SK-N-SH (cell line): ENCODE measurements around the gene SYNJ2BP. TPM values are rescaled to one million over a fixed set of nuclear protein-coding genes. Genes with fewer than 3 reads are reported as not detected.

Experiments
- CTCF ChIA-PET: fragments of 300-600, 350-600 bp; formaldehyde crosslinking; extraction: SDS; loops from one replicate; lab custom pipeline; 2021; lab: Yijun Ruan, JAX
- POLR2A ChIA-PET: fragments of 350-600 bp; sonication (Branson Sonifier 250); formaldehyde crosslinking; extraction: SDS; loops from one replicate; lab custom pipeline; 2020; ENCODE audit warnings: antibody characterized with exemption, inconsistent platforms; lab: Yijun Ruan, JAX
- DNase-seq: peaks from one replicate; pipeline ENCODE4 v3.0.0; 2012
- H2AFZ ChIP-seq: fragments of 200-600 bp; sonication (generic); 2 replicates; pipeline ENCODE4 v1.8.1; 2016; ENCODE audit warnings: antibody characterized with exemption, mild to moderate bottlenecking, low read depth
- H3F3A ChIP-seq: fragments of 200-600 bp; sonication (generic); replicated peaks from 2 replicates; pipeline ENCODE3; 2016; ENCODE audit warnings: antibody characterized with exemption, mild to moderate bottlenecking; ENCODE audit not compliant: insufficient read depth
- H3K27ac ChIP-seq, 2 experiments: fragments of 200-500 bp in 1 of 2; fragments of 200-600 bp in 1 of 2; sonication (Bioruptor generic) in 1 of 2; sonication (generic), shearing (Covaris generic) in 1 of 2; 2 replicates each; pipeline versions ENCODE4 v1.5.1 to v1.6.1; 2014 to 2016; ENCODE audit warnings: low read depth in 2 of 2, inconsistent platforms in 1 of 2, low read length in 1 of 2, mild to moderate bottlenecking in 1 of 2, mixed read lengths in 1 of 2
- H3K27me3 ChIP-seq: fragments of 200-600 bp; sonication (generic), shearing (Covaris generic); 2 replicates; pipeline ENCODE4 v1.6.1; 2016; ENCODE audit warnings: mixed run types; ENCODE audit not compliant: insufficient read depth
- H3K36me3 ChIP-seq, 2 experiments: fragments of 200-500 bp in 1 of 2; fragments of 200-600 bp in 1 of 2; sonication (Bioruptor generic) in 1 of 2; sonication (generic) in 1 of 2; replicated peaks in 1 of 2; 2 replicates each; pipeline versions ENCODE3 to v1.5.1; 2014 to 2016; ENCODE audit warnings: low read length in 1 of 2, mild to moderate bottlenecking in 1 of 2; ENCODE audit not compliant: insufficient read depth in 2 of 2, control insufficient read depth in 1 of 2
- H3K4me1 ChIP-seq, 2 experiments: fragments of 200-500 bp in 1 of 2; fragments of 200-600 bp in 1 of 2; sonication (Bioruptor generic) in 1 of 2; sonication (generic), shearing (Covaris generic) in 1 of 2; 2 replicates each; pipeline versions ENCODE4 v1.5.1 to v1.6.1; 2014 to 2016; ENCODE audit warnings: low read depth in 1 of 2, low read length in 1 of 2, mixed run types in 1 of 2; ENCODE audit not compliant: insufficient read depth in 2 of 2, control insufficient read depth in 1 of 2
- H3K4me2 ChIP-seq: fragments of 200-600 bp; sonication (generic), shearing (Covaris generic); 2 replicates; pipeline ENCODE4 v1.6.1; 2017; ENCODE audit warnings: mixed run types
- H3K4me3 ChIP-seq, 2 experiments: fragments of 200-500 bp in 1 of 2; fragments of 200-600 bp in 1 of 2; sonication (Bioruptor generic) in 1 of 2; sonication (generic), shearing (Covaris generic) in 1 of 2; 2 replicates each; pipeline versions ENCODE4 v1.5.1 to v1.8.1; 2014 to 2016; ENCODE audit warnings: low read depth in 2 of 2, inconsistent platforms in 1 of 2, low read length in 1 of 2, mild to moderate bottlenecking in 1 of 2, mixed read lengths in 1 of 2, moderate library complexity in 1 of 2
- H3K79me2 ChIP-seq: fragments of 200-600 bp; sonication (generic); 2 replicates; pipeline ENCODE4 v1.8.1; 2017; ENCODE audit warnings: mild to moderate bottlenecking; ENCODE audit not compliant: insufficient read depth
- H3K9ac ChIP-seq: fragments of 200-600 bp; sonication (generic); 2 replicates; pipeline ENCODE4 v1.6.1; 2017; ENCODE audit warnings: mixed run types
- H3K9me2 ChIP-seq: fragments of 200-600 bp; sonication (generic); 2 replicates; pipeline ENCODE4 v1.6.1; 2017; ENCODE audit warnings: mixed run types
- H3K9me3 ChIP-seq: fragments of 200-600 bp; sonication (generic); 2 replicates; pipeline ENCODE4 v1.6.1; 2017; ENCODE audit warnings: mixed run types, mild to moderate bottlenecking, moderate library complexity
- H4K20me1 ChIP-seq: fragments of 200-600 bp; sonication (generic); 2 replicates; pipeline ENCODE4 v1.6.1; 2017; ENCODE audit warnings: mild to moderate bottlenecking, mixed run types; ENCODE audit not compliant: insufficient read depth
- CHD2 ChIP-seq: fragments of 150-350 bp; IDR thresholded peaks from 2 replicates; pipeline ENCODE4 v1.6.1; 2018; ENCODE audit warnings: low read length; ENCODE audit not compliant: partially characterized antibody
- EP300 ChIP-seq, 2 experiments: IDR thresholded peaks; 2 replicates each; pipeline versions ENCODE4 v1.4.0 to v1.6.1; 2012; ENCODE audit warnings: borderline replicate concordance in 1 of 2, low read depth in 1 of 2, low read length in 1 of 2
- EZH2phosphoT487 ChIP-seq: fragments of 200-600 bp; sonication (generic); IDR thresholded peaks from 2 replicates; pipeline ENCODE4 v1.6.1; 2017; ENCODE audit warnings: low read depth, mixed run types, mild to moderate bottlenecking, antibody characterized with exemption, moderate library complexity, borderline replicate concordance
- FOSL2 ChIP-seq: IDR thresholded peaks from 2 replicates; pipeline ENCODE4 v1.4.0; 2012; ENCODE audit warnings: low read depth, mild to moderate bottlenecking, moderate library complexity, borderline replicate concordance
- FOXM1 ChIP-seq: IDR thresholded peaks from 2 replicates; pipeline ENCODE4 v1.4.0; 2012; ENCODE audit warnings: low read depth, mild to moderate bottlenecking
- GABPA ChIP-seq: IDR thresholded peaks from 2 replicates; pipeline ENCODE4 v1.4.0; 2012; ENCODE audit warnings: low read depth, mild to moderate bottlenecking
- GATA2 ChIP-seq: sonication (generic); formaldehyde crosslinking; IDR thresholded peaks from 2 replicates; pipeline ENCODE4 v1.5.0; 2020; ENCODE audit warnings: mild to moderate bottlenecking, missing genetic modification reagents
- IRF3 ChIP-seq: fragments of 150-350 bp; IDR thresholded peaks from 2 replicates; pipeline ENCODE4 v1.6.1; 2016; ENCODE audit warnings: mild to moderate bottlenecking, low read depth, low read length
- NFIC ChIP-seq: IDR thresholded peaks from 2 replicates; pipeline ENCODE4 v1.4.0; 2012; ENCODE audit warnings: borderline replicate concordance
- NRF1 ChIP-seq: IDR thresholded peaks from 2 replicates; pipeline ENCODE4 v1.6.1; 2012; ENCODE audit warnings: low read depth, mild to moderate bottlenecking, low read length
- POLR2AphosphoS5 ChIP-seq: IDR thresholded peaks from 2 replicates; pipeline ENCODE4 v1.6.1; 2012; ENCODE audit warnings: low read depth, low read length
- RAD21 ChIP-seq: IDR thresholded peaks from 2 replicates; pipeline ENCODE4 v1.6.1; 2012; ENCODE audit warnings: mild to moderate bottlenecking, low read length
- RCOR1 ChIP-seq: fragments of 150-350 bp; IDR thresholded peaks from 2 replicates; pipeline ENCODE4 v1.6.1; 2017; ENCODE audit warnings: antibody characterized with exemption, low read length
- RFX5 ChIP-seq: IDR thresholded peaks from 2 replicates; pipeline ENCODE4 v1.6.1; 2012; ENCODE audit warnings: mild to moderate bottlenecking, improper control_type of control experiment, low read length
- SIN3A ChIP-seq: IDR thresholded peaks from 2 replicates; pipeline ENCODE4 v1.6.1; 2012; ENCODE audit warnings: low read depth, mild to moderate bottlenecking, low read length, moderate library complexity, borderline replicate concordance
- TCF12 ChIP-seq: IDR thresholded peaks from 2 replicates; pipeline ENCODE4 v1.4.0; 2012
- TEAD4 ChIP-seq: IDR thresholded peaks from 2 replicates; pipeline ENCODE4 v1.4.0; 2012; ENCODE audit warnings: mild to moderate bottlenecking, borderline replicate concordance; ENCODE audit not compliant: insufficient read depth
- WGBS: methylation state at CpG from one replicate; pipeline ENCODE4 v1.1.6; 2017; ENCODE audit warnings: low lambda C conversion rate; 5-methylcytosine and 5-hydroxymethylcytosine counted together
- polyA plus RNA-seq, 3 experiments: library from polyadenylated mRNA; depleted of rRNA; stranded (reverse); fragments of >200 nt; gene quantifications; 2 replicates each; pipeline ENCODE4 v1.2.3, GENCODE V29; 2012
- TF ChIP-seq, protein P1 (sequence below): IDR thresholded peaks from 2 replicates; pipeline ENCODE4 v1.6.1; 2012; ENCODE audit warnings: mild to moderate bottlenecking, low read depth, low read length, moderate library complexity
- TF ChIP-seq, protein P2 (sequence below): fragments of 150-350 bp; IDR thresholded peaks from 2 replicates; pipeline ENCODE4 v1.6.1; 2017; ENCODE audit warnings: antibody characterized with exemption, low read length, low read depth, borderline replicate concordance
- TF ChIP-seq, protein P3 (sequence below): IDR thresholded peaks from 2 replicates; pipeline ENCODE4; 2012

SYNJ2BP gene
- polyA plus RNA-seq, 1 of the 3 experiments (the other 2 are of a cell fraction), result 12.4 TPM

GRCh38 chr14:70401643-70402042 is 15.2 kb downstream of the SYNJ2BP start:
- POLR2A ChIA-PET, result no interaction called here

More at GRCh38 chr14:70401643-70402042, 15.2 kb downstream of the SYNJ2BP start:
- DNase-seq, result no peak
- Histone ChIP-seq H3K4me3 (no peak overlapping the region), H3K4me1 (no peaks in the 10 kb centered on the region), H2AFZ (no peak overlapping the region), H3K27ac (no peak overlapping the region), H3F3A (no peaks in the 10 kb centered on the region), H3K9me3 (no peaks in the 10 kb centered on the region), H3K27me3 (no peaks in the 10 kb centered on the region), H3K4me2 (no peak overlapping the region), H3K36me3 (peaks cover 7 to 12% of the 10 kb centered on the region in 2 experiments), H3K9me2 (no peaks in the 10 kb centered on the region), H3K9ac (no peak overlapping the region), H3K79me2 (peaks cover 18% of the 10 kb centered on the region), H4K20me1 (peaks cover 5% of the 10 kb centered on the region; the same call in 1 of the 2 replicates)
- WGBS, result 92% methylated on average over 4 of the region's 4 CpGs
- CTCF ChIA-PET, result interaction anchor here (0.6 to 1.4 kb wide), 3 partner anchors 9 to 166 kb away, joined by 3 read pairs; no protein-coding TSS in a partner anchor
- TF ChIP-seq, protein P1, sequence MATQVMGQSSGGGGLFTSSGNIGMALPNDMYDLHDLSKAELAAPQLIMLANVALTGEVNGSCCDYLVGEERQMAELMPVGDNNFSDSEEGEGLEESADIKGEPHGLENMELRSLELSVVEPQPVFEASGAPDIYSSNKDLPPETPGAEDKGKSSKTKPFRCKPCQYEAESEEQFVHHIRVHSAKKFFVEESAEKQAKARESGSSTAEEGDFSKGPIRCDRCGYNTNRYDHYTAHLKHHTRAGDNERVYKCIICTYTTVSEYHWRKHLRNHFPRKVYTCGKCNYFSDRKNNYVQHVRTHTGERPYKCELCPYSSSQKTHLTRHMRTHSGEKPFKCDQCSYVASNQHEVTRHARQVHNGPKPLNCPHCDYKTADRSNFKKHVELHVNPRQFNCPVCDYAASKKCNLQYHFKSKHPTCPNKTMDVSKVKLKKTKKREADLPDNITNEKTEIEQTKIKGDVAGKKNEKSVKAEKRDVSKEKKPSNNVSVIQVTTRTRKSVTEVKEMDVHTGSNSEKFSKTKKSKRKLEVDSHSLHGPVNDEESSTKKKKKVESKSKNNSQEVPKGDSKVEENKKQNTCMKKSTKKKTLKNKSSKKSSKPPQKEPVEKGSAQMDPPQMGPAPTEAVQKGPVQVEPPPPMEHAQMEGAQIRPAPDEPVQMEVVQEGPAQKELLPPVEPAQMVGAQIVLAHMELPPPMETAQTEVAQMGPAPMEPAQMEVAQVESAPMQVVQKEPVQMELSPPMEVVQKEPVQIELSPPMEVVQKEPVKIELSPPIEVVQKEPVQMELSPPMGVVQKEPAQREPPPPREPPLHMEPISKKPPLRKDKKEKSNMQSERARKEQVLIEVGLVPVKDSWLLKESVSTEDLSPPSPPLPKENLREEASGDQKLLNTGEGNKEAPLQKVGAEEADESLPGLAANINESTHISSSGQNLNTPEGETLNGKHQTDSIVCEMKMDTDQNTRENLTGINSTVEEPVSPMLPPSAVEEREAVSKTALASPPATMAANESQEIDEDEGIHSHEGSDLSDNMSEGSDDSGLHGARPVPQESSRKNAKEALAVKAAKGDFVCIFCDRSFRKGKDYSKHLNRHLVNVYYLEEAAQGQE, result no peak
- TF ChIP-seq NFIC (no peak), RFX5 (no peak), EP300 (IDR thresholded peaks at IDR 0.05; ENCODE audit: borderline replicate concordance in 1 of 2, low read depth in 1 of 2, low read length in 1 of 2) (no peak), FOSL2 (no peak), FOXM1 (no peak), NRF1 (no peak), RAD21 (no peak), IRF3 (no peak), GATA2 (CRISPR knock-in tag) (no peak), POLR2AphosphoS5 (no peak), GABPA (no peak), TCF12 (no peak), TEAD4 (no peak), RCOR1 (no peak), EZH2phosphoT487 (no peak), SIN3A (no peak), CHD2 (no peak)
- TF ChIP-seq, protein P2, sequence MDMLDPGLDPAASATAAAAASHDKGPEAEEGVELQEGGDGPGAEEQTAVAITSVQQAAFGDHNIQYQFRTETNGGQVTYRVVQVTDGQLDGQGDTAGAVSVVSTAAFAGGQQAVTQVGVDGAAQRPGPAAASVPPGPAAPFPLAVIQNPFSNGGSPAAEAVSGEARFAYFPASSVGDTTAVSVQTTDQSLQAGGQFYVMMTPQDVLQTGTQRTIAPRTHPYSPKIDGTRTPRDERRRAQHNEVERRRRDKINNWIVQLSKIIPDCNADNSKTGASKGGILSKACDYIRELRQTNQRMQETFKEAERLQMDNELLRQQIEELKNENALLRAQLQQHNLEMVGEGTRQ, result no peak
- TF ChIP-seq, protein P3, sequence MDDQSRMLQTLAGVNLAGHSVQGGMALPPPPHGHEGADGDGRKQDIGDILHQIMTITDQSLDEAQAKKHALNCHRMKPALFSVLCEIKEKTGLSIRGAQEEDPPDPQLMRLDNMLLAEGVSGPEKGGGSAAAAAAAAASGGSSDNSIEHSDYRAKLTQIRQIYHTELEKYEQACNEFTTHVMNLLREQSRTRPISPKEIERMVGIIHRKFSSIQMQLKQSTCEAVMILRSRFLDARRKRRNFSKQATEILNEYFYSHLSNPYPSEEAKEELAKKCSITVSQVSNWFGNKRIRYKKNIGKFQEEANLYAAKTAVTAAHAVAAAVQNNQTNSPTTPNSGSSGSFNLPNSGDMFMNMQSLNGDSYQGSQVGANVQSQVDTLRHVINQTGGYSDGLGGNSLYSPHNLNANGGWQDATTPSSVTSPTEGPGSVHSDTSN, result no peak
